Subcutaneous abdominal adipose tissue (tissue), 5 donors: ENCODE data around the gene TRAPPC10.

ENCODE experiments used
- H3K27ac ChIP-seq: one replicate; pipeline ENCODE4 v1.7.0; 2013; ENCODE audit warnings: low read depth, mild to moderate bottlenecking, inconsistent platforms, low read length, moderate library complexity
- H3K27me3 ChIP-seq, 5 donors: one replicate each; pipeline ENCODE4 v1.7.0; 2013; ENCODE audit warnings: low read length in 5 of 5, inconsistent platforms in 1 of 5; ENCODE audit not compliant: control insufficient read depth in 5 of 5, insufficient read depth in 4 of 5
- H3K36me3 ChIP-seq, 5 donors: one replicate each; pipeline ENCODE4 v1.7.0; 2013; ENCODE audit warnings: low read length in 5 of 5; ENCODE audit not compliant: control insufficient read depth in 5 of 5, insufficient read depth in 5 of 5
- H3K4me1 ChIP-seq, 5 donors: one replicate each; pipeline ENCODE4 v1.7.0; 2013; ENCODE audit warnings: low read length in 5 of 5, mild to moderate bottlenecking in 3 of 5, moderate library complexity in 1 of 5; ENCODE audit not compliant: control insufficient read depth in 5 of 5, insufficient read depth in 5 of 5
- H3K4me3 ChIP-seq, 5 donors: one replicate each; pipeline ENCODE4 v1.7.0; 2013; ENCODE audit warnings: low read length in 5 of 5, low read depth in 1 of 5
- H3K9ac ChIP-seq, 5 donors: one replicate each; pipeline ENCODE4 v1.7.0; 2013; ENCODE audit warnings: low read length in 5 of 5, mild to moderate bottlenecking in 4 of 5, moderate library complexity in 3 of 5
- H3K9me3 ChIP-seq, 5 donors: one replicate each; pipeline ENCODE4 v1.7.0; 2013; ENCODE audit warnings: low read length in 5 of 5; ENCODE audit not compliant: control insufficient read depth in 5 of 5
- donor health status: healthy.
- donor health status: healthy.
- donor health status: healthy.
- donor health status: healthy.
- donor health status: healthy.

Gene TRAPPC10

GRCh38 chr21:44012474-44013379, 618 bp downstream of the TRAPPC10 start:
- Histone ChIP-seq H3K9me3 (no peaks in the 10 kb centered on the region), H3K4me1 (peaks cover 0 to 46% (median 33%) of the 10 kb centered on the region in 5 donors), H3K9ac (peak overlapping the region; percentile 3 to 85 (median 81)), H3K36me3 (no peaks in the 10 kb centered on the region), H3K27me3 (no peaks in the 10 kb centered on the region), H3K4me3 (peak overlapping the region; percentile 62 to 88 (median 81)), H3K27ac (peak overlapping the region; percentile 74)

DNA sequence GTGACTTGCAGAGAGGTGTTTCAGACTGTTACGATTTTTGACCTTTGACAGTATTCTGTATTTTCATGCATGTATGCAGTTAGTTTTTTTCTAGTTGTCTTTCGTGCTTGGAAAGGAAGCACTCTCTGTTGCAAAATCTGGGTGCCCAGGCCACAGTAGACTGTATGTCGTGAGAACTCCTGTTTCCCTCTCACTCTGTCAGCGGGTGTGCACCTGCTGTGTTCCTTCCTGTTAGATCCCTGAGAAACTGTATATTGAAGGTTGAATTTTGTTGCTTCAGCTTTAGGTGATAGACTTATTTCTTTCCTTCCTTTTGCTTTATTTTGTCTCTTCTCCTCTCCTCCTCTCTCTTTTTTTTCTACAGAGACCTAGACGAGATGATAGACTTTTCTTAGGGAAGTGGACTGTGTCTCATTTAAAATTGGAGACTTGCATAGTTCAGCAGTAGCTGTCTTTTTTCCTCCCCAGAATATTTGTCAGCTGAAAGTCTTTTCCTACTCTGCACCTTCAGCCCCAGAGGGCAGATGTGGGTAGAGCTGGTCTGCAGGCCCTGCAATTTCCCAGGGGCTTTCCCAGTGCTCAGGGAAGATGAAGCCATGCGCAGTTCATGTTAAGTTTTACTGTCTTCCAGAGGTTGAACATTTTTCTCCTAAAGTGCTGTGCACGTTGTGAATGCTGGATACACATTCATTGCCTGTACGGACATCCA, 1.4 kb downstream of the TRAPPC10 start:
- Histone ChIP-seq H3K27me3 (no peaks in the 10 kb centered on the region), H3K9me3 (no peaks in the 10 kb centered on the region), H3K9ac (peak overlapping the region; percentile 3 to 85 (median 81)), H3K4me3 (peak overlapping the region; percentile 62 to 88 (median 81)), H3K4me1 (peaks cover 0 to 46% (median 33%) of the 10 kb centered on the region in 5 donors), H3K36me3 (no peaks in the 10 kb centered on the region), H3K27ac (peak overlapping the region; percentile 74)

DNA sequence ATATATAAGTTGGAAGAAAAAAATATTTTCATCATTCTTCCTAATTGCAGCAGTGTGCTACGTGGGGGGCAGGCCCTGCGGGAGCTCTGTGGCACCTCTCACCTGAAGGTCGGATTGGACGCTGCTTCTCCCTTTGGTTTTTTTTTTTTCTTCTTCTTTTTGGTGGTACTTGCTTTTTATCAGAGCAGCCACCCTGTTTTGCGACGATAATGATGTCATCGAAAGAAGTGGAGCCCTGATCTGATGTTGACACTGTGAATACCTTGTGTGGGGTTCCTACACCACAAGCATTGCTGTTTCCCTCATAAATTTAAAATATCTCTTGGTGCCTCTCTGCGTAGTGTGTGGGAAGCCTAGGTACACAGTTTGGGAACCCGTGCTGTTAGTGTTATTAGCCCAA, 5.5 kb downstream of the TRAPPC10 start:
- no peak overlapping the region for H3K27ac ChIP-seq
- no peaks in the 10 kb centered on the region for H3K36me3 ChIP-seq
- H3K9ac ChIP-seq, result peak overlapping the region in 1 of 5 donors; percentile 41
- no peaks in the 10 kb centered on the region for H3K9me3 ChIP-seq
- peaks cover 0 to 44% (median 34%) of the 10 kb centered on the region in 5 donors for H3K4me1 ChIP-seq
- H3K4me3 ChIP-seq, result no peak overlapping the region
- no peaks in the 10 kb centered on the region for H3K27me3 ChIP-seq

- H3K4me1 ChIP-seq, result peaks cover 0 to 41% (median 31%) of the 10 kb centered on the region in 5 donors
- H3K27ac ChIP-seq, result no peak overlapping the region
- no peak overlapping the region for H3K4me3 ChIP-seq
- no peaks in the 10 kb centered on the region for H3K9me3 ChIP-seq
- no peaks in the 10 kb centered on the region for H3K36me3 ChIP-seq
- no peak overlapping the region for H3K9ac ChIP-seq
- no peaks in the 10 kb centered on the region for H3K27me3 ChIP-seq
Observed at GRCh38 chr21:44018127-44018526, 6.0 kb downstream of the TRAPPC10 start.

DNA sequence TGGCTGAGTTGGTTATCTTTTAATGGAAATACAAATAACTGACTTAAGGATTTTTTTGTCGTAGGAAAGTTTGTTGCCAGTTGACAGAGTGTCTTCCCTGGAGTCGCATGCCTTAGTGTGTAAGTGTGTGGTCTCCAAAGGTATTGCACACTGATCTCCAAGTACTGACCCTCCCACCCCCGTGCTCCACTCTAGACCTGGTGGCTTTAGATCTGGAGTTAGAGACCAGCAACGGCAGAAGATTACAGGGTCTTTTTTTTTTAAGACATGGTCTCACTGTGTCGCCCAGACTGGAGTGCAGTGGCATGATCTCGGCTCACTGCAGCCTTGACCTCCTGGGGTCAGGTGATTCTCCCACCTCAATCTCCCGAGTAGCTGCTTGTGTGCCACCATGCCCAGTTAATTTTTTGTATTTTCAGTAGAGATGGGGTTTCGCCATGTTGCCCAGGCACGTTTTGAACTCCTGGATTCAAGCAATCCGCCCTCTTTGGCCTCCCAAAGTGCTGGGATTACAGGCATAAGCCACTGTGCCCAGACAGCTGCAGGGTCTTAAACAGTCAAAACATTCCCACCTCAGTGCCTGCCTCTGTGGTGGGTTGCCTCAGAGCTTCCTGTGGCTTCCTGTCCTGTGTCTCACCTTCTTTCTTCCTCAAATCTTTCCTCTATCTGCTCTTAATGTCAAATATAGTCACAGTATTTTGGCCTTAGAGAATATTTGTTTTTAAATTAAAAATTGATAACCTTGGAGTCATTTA, 6.9 kb downstream of the TRAPPC10 start:
- H3K9me3 ChIP-seq, result no peaks in the 10 kb centered on the region
- no peaks in the 10 kb centered on the region for H3K36me3 ChIP-seq
- peaks cover 0 to 33% (median 22%) of the 10 kb centered on the region in 5 donors for H3K4me1 ChIP-seq
- H3K4me3 ChIP-seq, result no peak overlapping the region
- H3K27ac ChIP-seq, result no peak overlapping the region
- no peak overlapping the region for H3K9ac ChIP-seq
- H3K27me3 ChIP-seq, result no peaks in the 10 kb centered on the region

GRCh38 chr21:44019568-44019958, 7.5 kb downstream of the TRAPPC10 start:
- Histone ChIP-seq H3K36me3 (no peaks in the 10 kb centered on the region), H3K27me3 (no peaks in the 10 kb centered on the region), H3K4me1 (peaks cover 0 to 27% (median 20%) of the 10 kb centered on the region in 5 donors), H3K27ac (no peak overlapping the region), H3K4me3 (no peak overlapping the region), H3K9me3 (no peaks in the 10 kb centered on the region), H3K9ac (no peak overlapping the region)

- peaks cover 5 to 27% (median 25%) of the 10 kb centered on the region in 5 donors for H3K4me1 ChIP-seq
- H3K27me3 ChIP-seq, result no peaks in the 10 kb centered on the region
- H3K9ac ChIP-seq, result peak overlapping the region in 1 of 5 donors; percentile 12
- H3K27ac ChIP-seq, result no peak overlapping the region
- H3K36me3 ChIP-seq, result no peaks in the 10 kb centered on the region
- H3K4me3 ChIP-seq, result no peak overlapping the region
- no peaks in the 10 kb centered on the region for H3K9me3 ChIP-seq
Observed at GRCh38 chr21:44020551-44020950, 8.4 kb downstream of the TRAPPC10 start.

DNA sequence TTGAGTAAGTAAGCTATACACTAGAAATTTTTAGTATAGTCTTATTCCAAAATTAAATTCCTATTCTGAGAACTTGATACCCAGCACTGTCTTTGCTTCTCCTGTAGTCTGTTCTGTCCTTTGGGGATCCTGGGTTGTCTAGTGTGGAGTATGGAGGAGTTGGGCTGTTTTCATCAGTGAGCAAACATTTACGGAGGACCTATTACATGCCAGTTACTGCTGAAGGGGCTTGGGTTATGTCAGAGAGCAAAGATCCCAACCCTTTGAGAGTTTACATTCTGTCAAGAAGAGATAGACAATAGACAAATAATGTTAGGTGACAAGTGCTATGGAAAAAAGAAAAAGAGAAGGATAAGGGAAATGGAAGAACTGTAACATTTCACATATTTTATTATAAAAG, 9.0 kb downstream of the TRAPPC10 start:
- H3K9ac ChIP-seq, result peak overlapping the region in 1 of 5 donors; percentile 12
- no peak overlapping the region for H3K4me3 ChIP-seq
- no peaks in the 10 kb centered on the region for H3K27me3 ChIP-seq
- H3K36me3 ChIP-seq, result no peaks in the 10 kb centered on the region
- no peak overlapping the region for H3K27ac ChIP-seq
- peaks cover 5 to 27% (median 25%) of the 10 kb centered on the region in 5 donors for H3K4me1 ChIP-seq
- no peaks in the 10 kb centered on the region for H3K9me3 ChIP-seq

- Histone ChIP-seq H3K27ac (no peak overlapping the region), H3K27me3 (no peaks in the 10 kb centered on the region), H3K4me1 (peaks cover 5 to 28% (median 21%) of the 10 kb centered on the region in 5 donors), H3K9me3 (no peaks in the 10 kb centered on the region), H3K9ac (no peak overlapping the region), H3K36me3 (no peaks in the 10 kb centered on the region), H3K4me3 (no peak overlapping the region)
Observed at GRCh38 chr21:44024257-44024656, 12.1 kb downstream of the TRAPPC10 start.
